GM19035 (cell line): Measurements from ENCODE around the gene PPIG.
"Not testable (repeated sequence)": the region's sequence is repeated elsewhere in the genome, so short reads cannot be mapped to it uniquely, and the experiment has no call there.

ENCODE experiments used
- ATAC-seq: cut with Tn5 transposase; IDR thresholded peaks from one replicate; pipeline ENCODE4 v1.9.1; 2021; ENCODE audit not compliant: unreplicated experiment

Gene PPIG

DNA sequence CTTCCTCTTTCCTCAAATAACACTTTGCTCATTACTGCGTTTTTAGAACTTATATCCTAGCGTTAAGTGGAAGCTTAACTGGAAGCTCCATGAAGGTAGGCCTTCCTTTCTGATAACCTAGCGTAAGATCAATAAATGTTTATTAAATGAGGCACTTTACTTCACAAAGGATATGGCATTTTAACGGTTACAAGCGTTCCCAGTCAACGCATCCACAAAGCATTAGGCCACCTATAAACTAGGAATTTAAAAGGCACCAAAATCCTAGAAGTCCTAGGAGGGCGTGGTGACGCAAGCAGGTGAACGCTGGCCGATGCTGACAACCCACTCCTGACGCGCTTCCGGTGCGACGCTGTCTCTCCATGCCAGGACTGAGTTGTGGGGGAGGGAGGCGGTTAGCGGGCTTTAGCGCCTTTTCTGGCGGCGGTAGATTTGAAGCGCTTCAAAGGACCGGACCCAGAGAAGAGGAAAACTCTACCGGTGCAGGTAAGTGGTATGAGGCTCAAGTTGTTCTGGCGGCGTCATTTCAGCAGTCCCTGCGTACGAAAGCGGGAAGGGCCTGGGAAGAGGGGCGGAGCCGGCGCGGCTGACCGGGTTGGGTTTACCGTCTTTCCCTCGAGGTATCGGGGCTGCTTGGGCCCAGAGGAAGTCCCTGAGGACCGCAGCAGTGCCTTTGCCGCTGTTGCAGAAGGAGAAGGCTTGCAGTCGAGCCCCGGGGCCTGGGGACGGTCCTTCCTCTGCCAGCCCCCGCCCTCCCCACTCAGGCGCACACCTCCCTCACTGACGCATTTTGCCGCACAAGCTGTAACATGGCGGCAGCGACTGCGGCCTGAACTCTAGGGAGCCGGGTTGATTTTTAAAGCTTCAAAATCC is at the start of gene PPIG:
TSS of gene PPIG (plus strand) at position 347 of the 873 bp plus-strand sequence. CDS start 19,691 bp downstream, outside the sequence.
- ATAC-seq, result peak; percentile 90

DNA sequence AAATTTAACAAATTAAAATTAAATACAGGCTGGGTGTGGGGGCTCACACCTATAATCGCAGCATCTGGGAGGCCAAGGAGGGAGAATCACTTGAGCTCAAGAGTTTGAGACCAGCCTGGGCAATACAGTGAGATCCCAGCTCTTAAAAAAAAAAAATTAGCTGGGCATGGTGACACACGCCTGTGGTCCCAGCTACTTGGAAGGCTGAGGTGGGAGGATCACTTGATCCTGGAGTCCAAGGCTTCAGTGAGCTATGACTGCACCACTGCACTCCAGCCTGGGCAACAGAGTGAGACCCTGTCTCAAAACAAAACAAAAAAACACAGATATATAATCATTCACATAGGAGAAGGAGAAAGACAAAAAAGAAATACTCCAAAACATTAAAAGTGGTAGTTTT is 44.7 kb upstream of the PPIG start:
- not testable (repeated sequence) for ATAC-seq

DNA sequence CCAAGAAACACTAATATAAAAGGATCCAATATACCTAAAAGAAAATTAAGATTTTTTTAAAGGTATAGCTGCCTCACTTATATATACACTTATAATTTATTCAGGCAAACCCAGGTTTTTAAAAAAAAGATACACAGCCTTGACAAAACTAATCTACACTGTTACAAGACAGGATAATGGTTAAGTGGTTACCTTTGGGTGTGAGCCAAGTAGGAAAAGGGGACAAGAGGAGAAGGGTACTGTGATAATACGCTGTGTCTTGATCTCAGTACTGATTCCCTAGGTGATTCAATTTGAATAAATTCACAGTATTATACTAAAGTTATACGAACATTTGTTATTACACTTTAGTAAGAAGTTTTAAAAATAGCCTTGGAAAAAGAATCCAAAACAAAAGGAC is 44.0 kb upstream of the PPIG start:
- no peak for ATAC-seq

DNA sequence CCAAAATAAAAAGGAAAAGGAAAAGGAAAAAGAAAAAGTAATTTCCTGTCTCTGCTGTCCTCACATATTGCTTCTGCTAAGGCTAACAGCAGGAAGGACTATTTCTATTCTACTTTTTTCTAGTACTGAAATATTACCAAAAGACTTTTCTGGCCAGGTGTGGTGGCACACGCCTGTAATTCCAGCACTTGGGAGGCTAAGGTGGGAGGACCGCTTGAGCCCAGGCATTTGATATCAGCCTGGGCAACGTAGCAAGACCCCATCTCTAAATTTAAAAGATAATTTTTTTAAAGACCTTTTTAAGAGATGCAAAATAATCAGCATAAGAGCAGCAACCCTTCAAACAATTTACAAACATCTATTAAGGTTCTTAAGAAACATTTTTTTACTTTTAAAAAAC is 41.7 kb upstream of the PPIG start:
- ATAC-seq, result no peak

DNA sequence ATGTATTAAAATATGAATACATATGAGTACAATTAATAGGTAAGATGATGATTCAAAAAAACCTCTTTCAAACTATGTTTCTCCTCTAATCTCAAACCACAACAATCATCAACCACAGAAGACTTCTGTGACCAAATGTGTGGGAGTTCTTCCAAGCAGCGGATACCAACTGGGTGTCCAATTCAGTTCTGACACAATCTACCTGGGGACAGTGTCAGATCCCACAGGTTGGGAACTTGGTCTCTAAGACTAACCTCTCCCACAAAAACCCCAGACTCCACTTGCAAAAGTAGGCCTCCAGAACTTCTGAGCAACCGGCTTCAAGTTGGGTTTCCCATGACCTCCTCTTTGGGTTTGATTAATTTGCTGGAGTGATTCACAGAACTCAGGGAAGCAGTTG is 37.4 kb upstream of the PPIG start:
- ATAC-seq, result no peak

DNA sequence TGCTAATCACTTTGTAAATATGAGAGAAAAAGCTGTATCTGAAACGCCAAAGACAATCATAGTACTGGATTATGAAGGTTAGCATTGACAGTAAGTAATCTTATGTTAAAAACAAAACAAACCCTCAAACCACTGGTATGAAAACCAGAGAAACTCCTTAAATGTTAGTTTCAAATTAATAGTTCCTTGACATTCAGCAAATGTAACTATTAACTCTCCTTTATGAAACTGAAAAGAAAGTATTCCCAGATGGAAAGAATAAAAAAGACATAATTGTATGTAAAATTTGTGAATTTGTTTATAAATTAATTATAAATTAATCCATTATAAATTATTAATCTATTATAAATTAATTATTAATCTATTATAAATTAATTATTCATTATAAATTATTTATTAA is 22.8 kb upstream of the PPIG start:
- no peak for ATAC-seq

DNA sequence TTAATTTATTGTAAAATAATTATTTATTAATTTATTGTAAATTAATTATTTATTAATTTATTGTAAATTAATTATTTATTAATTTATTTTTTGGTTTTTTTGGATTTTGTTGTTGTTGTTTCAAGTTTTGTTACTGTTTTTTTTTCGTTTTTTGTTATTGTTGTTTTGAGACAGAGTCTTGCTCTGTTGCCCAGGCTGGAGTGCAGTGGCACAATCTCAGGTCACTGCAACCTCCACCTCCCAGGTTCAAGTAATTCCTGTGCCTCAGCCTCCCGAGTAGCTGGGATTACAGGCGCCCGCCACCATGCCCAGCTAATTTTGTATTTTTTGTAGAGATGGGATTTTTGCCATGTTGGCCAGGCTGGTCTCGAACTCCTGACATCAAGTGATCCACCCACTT is 22.1 kb upstream of the PPIG start:
- not testable (repeated sequence) for ATAC-seq

DNA sequence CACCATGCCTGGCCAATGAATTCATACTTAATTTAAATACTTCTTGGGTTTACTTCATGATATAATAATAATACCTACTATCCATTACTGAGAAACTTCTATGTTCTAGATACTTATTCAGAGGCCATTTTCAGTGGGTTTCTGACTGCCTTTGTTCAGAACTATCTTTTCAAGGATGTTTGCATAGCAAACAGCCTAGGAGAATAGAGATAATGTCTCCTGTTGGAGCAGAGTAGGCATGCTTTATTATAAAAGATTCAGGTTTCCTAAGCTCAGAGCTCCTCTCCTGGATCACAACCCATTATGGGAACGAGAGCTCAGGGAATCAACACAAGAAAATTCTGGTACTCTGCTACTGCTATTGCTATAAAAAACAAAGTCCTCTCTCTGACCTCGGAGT is 21.6 kb upstream of the PPIG start:
- no peak for ATAC-seq

DNA sequence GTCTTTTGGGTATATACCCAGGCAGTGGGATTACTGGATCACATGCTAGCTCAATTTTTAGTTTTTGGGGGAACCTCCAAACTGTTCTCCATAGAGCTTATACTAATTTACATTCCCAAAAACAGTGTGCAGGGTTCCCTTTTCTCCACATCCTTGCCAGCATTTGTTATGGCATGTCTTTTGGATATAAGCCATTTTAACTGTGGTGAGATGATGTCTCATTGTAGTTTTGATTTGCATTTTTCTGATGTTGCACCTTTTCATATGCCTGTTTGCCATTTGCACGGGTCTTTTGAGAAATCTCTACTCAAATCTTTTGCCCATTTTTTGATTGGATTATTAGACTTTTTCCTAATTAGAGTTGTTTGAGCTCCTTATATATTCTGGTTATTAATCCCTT is 18.5 kb upstream of the PPIG start:
- ATAC-seq, result no peak

DNA sequence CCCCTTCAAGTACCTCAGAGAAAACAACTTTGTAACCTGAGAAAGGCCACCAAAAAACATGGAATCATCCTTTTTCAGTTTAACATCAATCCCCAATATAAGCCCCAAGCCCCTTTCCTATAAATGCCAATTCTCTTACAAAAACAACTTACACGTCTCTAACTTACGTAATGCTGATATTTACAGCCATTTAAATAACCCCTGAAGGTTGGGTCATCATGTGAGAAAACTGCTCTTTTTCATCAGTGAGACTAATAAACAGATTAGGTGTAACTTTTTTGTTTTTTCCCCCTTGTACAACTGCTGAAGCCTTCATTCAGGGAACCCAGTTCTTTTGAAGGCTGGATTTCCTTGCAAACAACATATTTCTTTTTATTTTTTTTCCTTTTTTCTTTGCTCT is 14.2 kb upstream of the PPIG start:
- ATAC-seq, result no peak

DNA sequence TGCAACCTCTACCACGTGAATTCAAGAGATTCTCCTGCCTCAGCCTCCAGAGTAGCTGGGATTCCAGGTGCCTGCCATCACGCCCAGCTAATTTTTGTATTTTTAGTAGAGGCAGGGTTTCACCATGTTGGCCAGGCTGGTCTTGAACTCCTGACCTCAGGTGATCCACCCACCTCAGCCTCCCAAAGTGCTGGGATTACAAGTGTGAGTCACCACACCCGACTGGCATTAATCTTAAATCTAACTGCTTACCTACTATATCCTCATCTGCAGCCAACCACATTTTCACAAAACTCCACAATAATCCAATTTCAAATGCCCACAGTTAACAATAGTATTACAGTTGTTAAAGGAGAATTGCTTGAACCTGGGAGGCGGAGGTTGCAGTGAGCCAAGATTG is 13.4 kb upstream of the PPIG start:
- ATAC-seq, result not testable (repeated sequence)

DNA sequence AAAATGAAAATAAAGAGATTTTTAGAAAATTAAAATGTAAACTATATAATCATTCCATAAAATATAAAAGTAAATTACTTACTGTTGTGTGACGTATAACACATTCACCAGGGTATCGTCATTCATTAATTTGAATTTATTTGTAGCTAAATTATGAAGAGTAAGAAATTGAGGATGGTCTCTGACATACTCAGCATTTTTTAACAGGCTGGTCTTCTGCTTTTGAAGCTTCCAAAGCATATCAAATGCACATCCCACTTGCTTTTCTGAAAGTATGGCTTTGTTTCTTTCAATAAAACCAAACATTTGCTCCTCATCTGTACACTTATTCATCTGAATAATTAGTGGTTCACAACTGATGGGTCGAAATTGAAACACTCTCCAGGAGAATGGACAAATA is 12.6 kb upstream of the PPIG start:
- ATAC-seq, result no peak

DNA sequence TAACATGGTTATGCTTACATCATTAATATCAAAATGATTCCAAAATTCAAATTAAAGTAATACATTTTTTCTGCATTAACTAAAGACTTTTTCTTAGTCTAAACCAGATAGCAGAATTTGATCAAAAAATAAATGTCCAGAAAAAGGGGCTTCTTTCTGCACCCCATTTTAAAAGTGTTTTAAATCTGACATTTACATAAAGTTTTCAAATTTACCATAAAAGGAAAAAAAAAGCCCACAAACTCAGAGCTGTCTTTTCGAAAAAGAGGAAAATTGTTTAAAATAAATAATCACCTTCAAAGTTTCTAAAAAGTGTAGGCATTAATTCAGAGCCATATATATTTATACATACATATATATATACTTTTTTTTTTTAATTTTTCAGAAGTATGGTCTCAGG is 12.0 kb upstream of the PPIG start:
- ATAC-seq, result no peak

DNA sequence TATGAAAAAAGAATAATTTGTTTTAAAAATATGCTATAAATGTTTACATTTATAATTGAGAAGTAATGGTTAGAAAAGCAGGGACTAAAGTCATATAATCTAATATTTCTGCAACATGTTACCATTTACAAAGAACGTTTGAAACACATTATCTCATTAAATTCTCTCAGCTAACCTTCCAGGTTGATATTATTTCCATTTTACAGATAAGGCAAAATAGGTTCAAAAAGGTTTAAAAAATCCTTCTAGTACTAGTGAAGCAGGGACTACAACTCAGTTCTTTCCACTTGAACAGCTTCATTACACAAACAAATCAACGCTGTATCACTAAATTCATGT is 11.4 kb upstream of the PPIG start:
- no peak for ATAC-seq

DNA sequence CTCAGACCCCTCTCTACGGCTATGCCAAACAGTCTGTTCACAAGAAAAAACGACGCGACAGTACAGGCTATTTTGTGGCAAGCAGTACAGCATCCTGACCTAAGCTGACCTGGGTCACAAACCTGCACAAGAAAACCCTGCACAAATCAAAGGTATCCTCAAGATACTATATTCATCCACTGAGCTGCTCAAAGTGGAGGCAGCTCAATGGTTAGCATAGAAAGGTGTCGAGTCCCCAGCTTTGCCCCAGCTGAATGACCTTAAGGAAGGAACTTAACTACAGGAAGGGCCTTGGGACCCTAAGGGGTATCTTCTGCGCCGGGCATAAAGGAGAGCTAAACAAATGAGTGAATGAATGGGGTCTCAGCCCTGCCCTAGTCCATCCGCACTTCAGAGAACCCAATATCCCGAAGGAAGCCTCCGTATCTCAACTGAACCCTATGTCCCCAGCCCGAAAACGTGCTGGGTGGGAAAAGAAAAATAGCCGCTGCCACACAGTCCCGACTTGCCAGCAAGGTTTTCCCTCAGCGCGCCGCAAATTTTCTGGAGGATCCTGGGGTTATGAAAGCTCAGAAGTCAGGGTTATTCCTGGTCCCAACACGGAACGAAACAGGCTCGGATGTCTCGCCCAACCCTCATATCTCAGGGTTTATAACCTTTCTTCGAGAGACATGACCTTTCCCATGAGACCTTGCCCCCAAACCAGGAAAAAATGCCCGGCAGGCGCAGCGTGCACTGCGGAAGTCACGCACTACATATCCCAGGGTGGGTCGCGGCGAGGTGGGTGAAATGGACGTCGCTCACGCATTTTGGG is 10.8 kb upstream of the PPIG start, which contains the start of gene FASTKD1:
TSS of gene FASTKD1 (minus strand) at position 706 of the 814 bp plus-strand sequence. CDS start 1,836 bp downstream, outside the sequence.
- ATAC-seq, result peak; percentile 97

DNA sequence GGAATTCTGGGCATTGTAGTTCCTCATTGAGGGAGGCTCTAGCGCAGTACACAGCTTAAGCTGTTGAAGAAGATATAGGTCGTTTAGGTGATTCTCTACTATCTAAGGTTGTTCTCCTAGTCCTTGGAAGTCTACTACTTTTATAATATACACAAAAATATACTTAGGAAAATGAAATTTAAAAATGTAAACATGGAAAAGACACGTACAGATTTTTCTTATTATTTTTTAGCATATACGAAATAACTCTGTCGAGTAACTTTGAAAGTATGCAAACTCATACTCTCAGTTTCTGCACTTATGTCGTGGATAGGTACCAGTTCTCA is 10.2 kb upstream of the PPIG start:
- ATAC-seq, result no peak

DNA sequence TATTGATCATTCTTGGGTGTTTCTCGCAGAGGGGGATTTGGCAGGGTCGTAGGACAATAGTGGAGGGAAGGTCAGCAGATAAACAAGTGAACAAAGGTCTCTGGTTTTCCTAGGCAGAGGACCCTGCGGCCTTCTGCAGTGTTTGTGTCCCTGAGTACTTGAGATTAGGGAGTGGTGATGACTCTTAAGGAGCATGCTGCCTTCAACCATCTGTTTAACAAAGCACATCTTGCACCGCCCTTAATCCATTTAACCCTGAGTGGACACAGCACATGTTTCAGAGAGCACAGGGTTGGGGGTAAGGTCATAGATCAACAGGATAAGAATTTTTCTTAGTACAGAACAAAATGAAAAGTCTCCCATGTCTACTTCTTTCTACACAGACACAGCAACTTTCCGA is 9.6 kb upstream of the PPIG start:
- not testable (repeated sequence) for ATAC-seq

DNA sequence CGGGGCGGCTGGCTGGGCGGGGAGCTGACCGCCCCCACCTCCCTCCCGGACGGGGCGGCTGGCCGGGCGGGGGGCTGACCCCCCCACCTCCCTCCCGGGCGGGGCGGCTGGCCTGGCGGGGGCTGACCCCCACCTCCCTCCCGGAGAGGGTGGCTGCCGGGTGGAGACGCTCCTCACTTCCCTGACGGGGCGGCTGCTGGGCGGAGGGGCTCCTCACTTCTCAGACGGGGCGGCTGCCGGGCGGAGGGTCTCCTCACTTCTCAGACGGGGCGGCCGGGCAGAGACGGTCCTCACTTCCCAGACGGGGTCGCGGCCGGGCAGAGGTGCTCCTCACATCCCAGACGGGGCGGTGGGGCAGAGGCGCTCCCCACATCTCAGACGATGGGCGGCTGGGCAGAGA is 8.9 kb upstream of the PPIG start:
- ATAC-seq, result not testable (repeated sequence)

DNA sequence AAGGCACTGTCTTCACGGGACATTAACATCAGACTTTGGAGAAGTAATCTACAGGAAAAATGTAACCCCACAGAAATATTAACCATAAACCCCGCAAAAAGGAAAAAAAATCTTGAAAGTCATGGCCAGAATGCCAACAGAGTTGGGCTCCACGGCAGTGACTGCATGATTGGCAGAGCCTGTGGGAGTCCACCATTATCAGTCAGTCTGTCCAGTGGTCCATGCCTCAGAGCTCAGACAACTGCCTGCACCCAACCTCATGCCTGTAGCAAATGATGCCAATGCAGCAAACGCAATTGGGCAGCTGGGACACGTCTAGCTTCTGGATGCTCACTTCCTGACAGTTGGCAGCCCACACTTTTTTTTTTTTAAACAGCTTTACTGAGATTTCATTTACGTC is 5.1 kb upstream of the PPIG start:
- ATAC-seq, result no peak

DNA sequence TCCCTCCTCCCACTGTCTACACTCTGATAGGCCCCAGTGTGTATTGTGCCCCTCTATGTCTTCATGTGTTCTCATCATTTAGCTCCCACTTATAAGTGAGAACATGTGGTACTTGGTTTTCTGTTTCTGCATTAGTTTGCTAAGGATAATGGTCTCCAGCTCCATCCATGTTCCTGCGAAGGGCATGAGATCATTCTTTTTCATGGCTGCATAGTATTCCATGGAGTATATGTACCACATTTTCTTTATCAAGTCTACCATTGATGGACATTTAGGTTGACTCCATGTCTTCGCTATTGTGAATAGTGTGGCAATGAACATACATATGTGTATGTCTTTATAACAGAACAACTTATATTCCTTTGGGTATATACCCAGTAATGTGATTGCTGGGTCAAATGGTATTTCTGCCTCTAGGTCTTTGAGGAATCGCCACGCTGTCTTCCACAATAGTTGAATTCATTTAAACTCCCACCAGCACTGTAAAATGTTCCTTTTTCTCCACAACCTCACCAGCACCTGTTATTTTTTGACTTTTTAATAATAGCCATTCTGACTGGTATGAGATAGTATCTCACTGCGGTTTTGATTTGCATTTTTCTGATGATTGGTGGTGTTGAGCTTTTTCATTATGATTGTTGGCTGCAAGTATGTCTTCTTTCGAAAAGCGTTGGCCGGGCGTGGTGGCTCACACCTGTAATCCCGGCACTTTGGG is 1.4 kb upstream of the PPIG start:
- ATAC-seq, result not testable (repeated sequence)

DNA sequence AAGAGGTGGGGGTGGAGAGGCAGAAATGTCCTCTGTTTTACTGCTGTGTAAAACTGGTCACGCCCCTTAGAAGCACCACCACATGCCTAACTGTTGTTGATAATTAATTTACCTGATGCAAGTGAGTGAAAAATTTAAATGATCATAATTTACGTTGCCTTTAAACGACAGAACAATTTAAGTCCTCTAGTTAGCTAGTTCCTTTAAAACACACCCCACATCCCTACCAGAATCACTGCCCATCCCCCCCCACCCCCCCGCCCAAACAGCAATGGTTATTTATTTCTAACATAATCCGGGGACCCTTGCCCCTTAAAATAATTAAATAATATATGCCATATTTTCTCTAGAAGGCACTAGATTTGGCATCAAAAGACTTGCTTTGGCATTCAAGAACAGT is 633 bp upstream of the PPIG start:
- ATAC-seq, result no peak

DNA sequence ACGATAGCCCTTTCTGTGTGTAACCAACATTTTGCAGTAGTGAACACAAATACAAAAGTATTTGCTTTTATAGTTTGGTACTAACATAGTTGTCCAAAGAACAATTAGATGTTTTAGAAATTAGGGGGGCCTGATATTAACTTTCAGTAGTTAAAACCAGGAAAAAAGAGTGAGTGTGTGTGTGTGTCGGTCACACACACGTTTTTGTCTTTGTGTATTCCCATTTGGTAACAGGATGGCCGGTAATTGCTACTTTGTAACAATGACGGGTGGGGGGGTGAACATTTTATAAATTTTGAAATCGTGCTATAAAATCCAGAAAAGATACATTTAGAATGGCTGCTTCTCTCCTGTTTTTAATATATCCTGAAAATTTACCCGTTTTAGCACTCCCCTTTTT is 1.5 kb downstream of the PPIG start:
- ATAC-seq, result no peak
